HepG2 (cell line): ENCODE measurements around the gene BRD2. TPM values are rescaled to one million over a fixed set of nuclear protein-coding genes. Genes with fewer than 3 reads are reported as not detected.

Experiments used
- BRCA1 ChIP-seq: sonication (generic); formaldehyde crosslinking; IDR thresholded peaks from 2 replicates; pipeline ENCODE4 v1.4.0; 2020; ENCODE audit warnings: missing genetic modification reagents
- HNRNPLL ChIP-seq: fragments of 200-400 bp; formaldehyde crosslinking; IDR thresholded peaks from 2 replicates; pipeline ENCODE4 v1.6.1; 2017; ENCODE audit warnings: mild to moderate bottlenecking, low read depth, low read length; ENCODE audit not compliant: poor library complexity, severe bottlenecking
- MAF1 ChIP-seq: sonication (generic); formaldehyde crosslinking; IDR thresholded peaks from 2 replicates; pipeline ENCODE4 v1.5.0; 2020; ENCODE audit warnings: missing genetic modification reagents, borderline replicate concordance
- MTA1 ChIP-seq: sonication (generic); formaldehyde crosslinking; IDR thresholded peaks from 2 replicates; pipeline ENCODE4 v1.4.0; 2020; ENCODE audit warnings: missing genetic modification reagents, mild to moderate bottlenecking, borderline replicate concordance
- POLR2AphosphoS2 ChIP-seq: IDR thresholded peaks from 2 replicates; pipeline ENCODE4 v1.6.1; 2011; ENCODE audit warnings: low read depth, low read length, improper control_type of control experiment
- RFXANK ChIP-seq: IDR thresholded peaks from 2 replicates; pipeline ENCODE4 v1.6.1; 2016
- SRSF1 ChIP-seq: fragments of 200-400 bp; formaldehyde crosslinking; optimal IDR thresholded peaks from 2 replicates; pipeline ENCODE3; 2017; ENCODE audit warnings: mild to moderate bottlenecking, low read depth, low read length, moderate library complexity
- ZBTB20 ChIP-seq: sonication (generic); formaldehyde crosslinking; IDR thresholded peaks from 2 replicates; pipeline ENCODE4 v1.8.1; 2023; ENCODE audit warnings: missing genetic modification reagents, low read depth, mild to moderate bottlenecking, borderline replicate concordance
- ZBTB21 ChIP-seq: sonication (generic); formaldehyde crosslinking; IDR thresholded peaks from 2 replicates; pipeline ENCODE4 v1.4.0; 2020; ENCODE audit warnings: missing genetic modification reagents
- ZNF101 ChIP-seq: sonication (generic); formaldehyde crosslinking; IDR thresholded peaks from 2 replicates; pipeline ENCODE4 v1.4.0; 2020; ENCODE audit warnings: mild to moderate bottlenecking, low read depth, missing genetic modification reagents, borderline replicate concordance
- ZNF3 ChIP-seq: IDR thresholded peaks from 2 replicates; pipeline ENCODE4 v1.7.0; 2017; ENCODE audit warnings: inconsistent platforms
- ZNF670 ChIP-seq: sonication (generic); formaldehyde crosslinking; IDR thresholded peaks from 2 replicates; pipeline ENCODE4 v1.8.0; 2022; ENCODE audit warnings: mild to moderate bottlenecking, missing genetic modification reagents, borderline replicate concordance
- ZNF841 ChIP-seq: sonication (generic); formaldehyde crosslinking; IDR thresholded peaks from 2 replicates; pipeline ENCODE4 v1.8.1; 2023; ENCODE audit warnings: missing genetic modification reagents, borderline replicate concordance
- polyA plus RNA-seq, 8 experiments: library from polyadenylated mRNA; depleted of rRNA in 3 of 8; stranded (reverse) in 7 of 8; unstranded in 1 of 8; fragments of >200 nt; fragmentation: Illumina TruSeq in 4 of 8; extraction: Trizol in 4 of 8; gene quantifications; 2 replicates each; pipeline versions ENCODE4 v1.2.1 to v1.2.3, GENCODE V29; 2011 to 2016; ENCODE audit warnings: low read depth in 4 of 8, missing spikeins in 1 of 8, mixed read lengths in 1 of 8; ENCODE audit not compliant: insufficient read depth in 1 of 8
- total RNA-seq, 5 experiments: library from RNA; depleted of rRNA; stranded (reverse); fragments of >200 nt; fragmentation: Illumina TruSeq; extraction: Trizol; gene quantifications; 2 replicates each; pipeline ENCODE4 v1.2.3, GENCODE V29; 2016; ENCODE audit warnings: low read depth in 1 of 5
- TF ChIP-seq, protein P1 (sequence below): sonication (generic); formaldehyde crosslinking; IDR thresholded peaks from 2 replicates; pipeline ENCODE4 v1.5.1; 2020; ENCODE audit warnings: mild to moderate bottlenecking, moderate library complexity, missing genetic modification reagents
- TF ChIP-seq, protein P2 (sequence below): sonication (generic); formaldehyde crosslinking; conservative IDR thresholded peaks from 2 replicates; pipeline ENCODE4 v1.4.0; 2020; ENCODE audit warnings: missing genetic modification reagents
- TF ChIP-seq, protein P3 (sequence below): fragments of 450-650 bp; IDR thresholded peaks from 2 replicates; pipeline ENCODE4 v1.6.1; 2017
- TF ChIP-seq, protein P4 (sequence below): sonication (generic); formaldehyde crosslinking; IDR thresholded peaks from 2 replicates; pipeline ENCODE4 v1.5.0; 2020; ENCODE audit warnings: missing genetic modification reagents, mild to moderate bottlenecking, borderline replicate concordance
- TF ChIP-seq, protein P5 (sequence below): sonication (generic); formaldehyde crosslinking; IDR thresholded peaks from 2 replicates; pipeline ENCODE4 v1.4.0; 2020; ENCODE audit warnings: missing genetic modification reagents
- TF ChIP-seq, protein P6 (sequence below): sonication (generic); formaldehyde crosslinking; IDR thresholded peaks from 2 replicates; pipeline ENCODE4 v1.5.0; 2020; ENCODE audit warnings: missing genetic modification reagents

The BRD2 gene
- total and polyA plus RNA-seq, 2 of the 13 experiments (the other 11 are each of a cell fraction or from before 2014, with no cell fraction given) = 143 to 202 TPM

DNA sequence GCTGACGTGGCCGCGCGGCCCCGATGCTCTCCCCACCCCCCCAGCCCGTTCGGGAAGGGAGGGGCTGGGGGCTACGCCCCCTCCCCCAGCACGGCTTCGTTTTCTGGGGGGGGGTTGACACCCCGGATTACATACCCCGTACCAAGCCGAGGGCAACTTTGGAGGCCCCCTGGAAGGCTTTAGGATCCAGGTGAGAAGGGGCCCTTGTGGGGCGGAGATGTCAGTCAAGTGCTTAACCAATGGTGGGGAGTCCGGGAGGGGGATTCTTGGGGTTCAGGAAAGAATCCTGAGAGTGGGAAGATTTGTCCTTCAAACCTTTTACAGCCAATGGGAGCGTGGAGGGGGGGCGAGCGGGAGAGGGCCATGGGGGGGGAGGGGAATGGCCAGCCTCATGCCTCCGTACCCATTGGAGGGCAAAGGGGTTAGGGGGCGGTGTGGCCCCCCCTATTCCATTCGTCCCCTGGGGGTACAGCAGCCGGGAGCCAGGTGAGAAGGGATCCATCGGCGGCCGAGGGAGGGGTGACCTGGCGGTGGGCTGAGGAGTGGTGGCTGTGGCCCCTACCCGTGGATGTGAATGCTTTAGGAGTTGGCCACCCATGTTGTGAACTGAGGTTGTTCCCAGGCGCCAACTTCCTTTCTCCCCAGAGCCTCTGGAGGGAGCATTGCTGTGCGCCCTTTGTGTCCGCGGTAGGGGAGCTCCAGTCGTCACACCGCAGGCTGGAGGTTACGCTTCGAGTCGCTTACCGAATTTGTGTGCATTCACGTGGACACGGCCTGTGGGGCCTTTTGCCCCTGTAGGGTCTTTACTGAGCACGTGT lies 682 bp downstream of the BRD2 start (continued):
- TF ChIP-seq, protein P1, sequence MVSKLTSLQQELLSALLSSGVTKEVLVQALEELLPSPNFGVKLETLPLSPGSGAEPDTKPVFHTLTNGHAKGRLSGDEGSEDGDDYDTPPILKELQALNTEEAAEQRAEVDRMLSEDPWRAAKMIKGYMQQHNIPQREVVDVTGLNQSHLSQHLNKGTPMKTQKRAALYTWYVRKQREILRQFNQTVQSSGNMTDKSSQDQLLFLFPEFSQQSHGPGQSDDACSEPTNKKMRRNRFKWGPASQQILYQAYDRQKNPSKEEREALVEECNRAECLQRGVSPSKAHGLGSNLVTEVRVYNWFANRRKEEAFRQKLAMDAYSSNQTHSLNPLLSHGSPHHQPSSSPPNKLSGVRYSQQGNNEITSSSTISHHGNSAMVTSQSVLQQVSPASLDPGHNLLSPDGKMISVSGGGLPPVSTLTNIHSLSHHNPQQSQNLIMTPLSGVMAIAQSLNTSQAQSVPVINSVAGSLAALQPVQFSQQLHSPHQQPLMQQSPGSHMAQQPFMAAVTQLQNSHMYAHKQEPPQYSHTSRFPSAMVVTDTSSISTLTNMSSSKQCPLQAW (CRISPR knock-in tag) = 0 out of 2 replicates have a peak, but pooled peaks have one; percentile 37
- TF ChIP-seq, protein P2, sequence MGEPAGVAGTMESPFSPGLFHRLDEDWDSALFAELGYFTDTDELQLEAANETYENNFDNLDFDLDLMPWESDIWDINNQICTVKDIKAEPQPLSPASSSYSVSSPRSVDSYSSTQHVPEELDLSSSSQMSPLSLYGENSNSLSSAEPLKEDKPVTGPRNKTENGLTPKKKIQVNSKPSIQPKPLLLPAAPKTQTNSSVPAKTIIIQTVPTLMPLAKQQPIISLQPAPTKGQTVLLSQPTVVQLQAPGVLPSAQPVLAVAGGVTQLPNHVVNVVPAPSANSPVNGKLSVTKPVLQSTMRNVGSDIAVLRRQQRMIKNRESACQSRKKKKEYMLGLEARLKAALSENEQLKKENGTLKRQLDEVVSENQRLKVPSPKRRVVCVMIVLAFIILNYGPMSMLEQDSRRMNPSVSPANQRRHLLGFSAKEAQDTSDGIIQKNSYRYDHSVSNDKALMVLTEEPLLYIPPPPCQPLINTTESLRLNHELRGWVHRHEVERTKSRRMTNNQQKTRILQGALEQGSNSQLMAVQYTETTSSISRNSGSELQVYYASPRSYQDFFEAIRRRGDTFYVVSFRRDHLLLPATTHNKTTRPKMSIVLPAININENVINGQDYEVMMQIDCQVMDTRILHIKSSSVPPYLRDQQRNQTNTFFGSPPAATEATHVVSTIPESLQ (CRISPR knock-in tag) = no peak; the same call in 1 of the 2 replicates
- TF ChIP-seq ZNF841 (CRISPR knock-in tag) (0 out of 2 replicates have a peak, but pooled peaks have one; percentile 32), ZNF670 (0 out of 2 replicates have a peak, but pooled peaks have one; percentile 5), MTA1 (CRISPR knock-in tag) (0 out of 2 replicates have a peak, but pooled peaks have one; percentile 54), ZBTB21 (CRISPR knock-in tag) (no peak), RFXANK (CRISPR knock-in tag) (no peak; the same call in 1 of the 2 replicates), POLR2AphosphoS2 (peak; percentile 42; the same call in 1 of the 2 replicates), ZNF3 (CRISPR knock-in tag) (peak; percentile 68; the same call in 1 of the 2 replicates), ZBTB20 (no peak; the same call in 1 of the 2 replicates), ZNF101 (CRISPR knock-in tag) (peak; percentile 72; the same call in 1 of the 2 replicates), MAF1 (CRISPR knock-in tag) (no peak; the same call in 1 of the 2 replicates), BRCA1 (CRISPR knock-in tag) (peak; percentile 73; the same call in 1 of the 2 replicates), SRSF1 (peak; percentile 100), HNRNPLL (no peak)
- TF ChIP-seq, protein P3, sequence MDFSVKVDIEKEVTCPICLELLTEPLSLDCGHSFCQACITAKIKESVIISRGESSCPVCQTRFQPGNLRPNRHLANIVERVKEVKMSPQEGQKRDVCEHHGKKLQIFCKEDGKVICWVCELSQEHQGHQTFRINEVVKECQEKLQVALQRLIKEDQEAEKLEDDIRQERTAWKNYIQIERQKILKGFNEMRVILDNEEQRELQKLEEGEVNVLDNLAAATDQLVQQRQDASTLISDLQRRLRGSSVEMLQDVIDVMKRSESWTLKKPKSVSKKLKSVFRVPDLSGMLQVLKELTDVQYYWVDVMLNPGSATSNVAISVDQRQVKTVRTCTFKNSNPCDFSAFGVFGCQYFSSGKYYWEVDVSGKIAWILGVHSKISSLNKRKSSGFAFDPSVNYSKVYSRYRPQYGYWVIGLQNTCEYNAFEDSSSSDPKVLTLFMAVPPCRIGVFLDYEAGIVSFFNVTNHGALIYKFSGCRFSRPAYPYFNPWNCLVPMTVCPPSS = no peak
- TF ChIP-seq, protein P4, sequence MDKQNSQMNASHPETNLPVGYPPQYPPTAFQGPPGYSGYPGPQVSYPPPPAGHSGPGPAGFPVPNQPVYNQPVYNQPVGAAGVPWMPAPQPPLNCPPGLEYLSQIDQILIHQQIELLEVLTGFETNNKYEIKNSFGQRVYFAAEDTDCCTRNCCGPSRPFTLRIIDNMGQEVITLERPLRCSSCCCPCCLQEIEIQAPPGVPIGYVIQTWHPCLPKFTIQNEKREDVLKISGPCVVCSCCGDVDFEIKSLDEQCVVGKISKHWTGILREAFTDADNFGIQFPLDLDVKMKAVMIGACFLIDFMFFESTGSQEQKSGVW = no peak
- TF ChIP-seq, protein P5, sequence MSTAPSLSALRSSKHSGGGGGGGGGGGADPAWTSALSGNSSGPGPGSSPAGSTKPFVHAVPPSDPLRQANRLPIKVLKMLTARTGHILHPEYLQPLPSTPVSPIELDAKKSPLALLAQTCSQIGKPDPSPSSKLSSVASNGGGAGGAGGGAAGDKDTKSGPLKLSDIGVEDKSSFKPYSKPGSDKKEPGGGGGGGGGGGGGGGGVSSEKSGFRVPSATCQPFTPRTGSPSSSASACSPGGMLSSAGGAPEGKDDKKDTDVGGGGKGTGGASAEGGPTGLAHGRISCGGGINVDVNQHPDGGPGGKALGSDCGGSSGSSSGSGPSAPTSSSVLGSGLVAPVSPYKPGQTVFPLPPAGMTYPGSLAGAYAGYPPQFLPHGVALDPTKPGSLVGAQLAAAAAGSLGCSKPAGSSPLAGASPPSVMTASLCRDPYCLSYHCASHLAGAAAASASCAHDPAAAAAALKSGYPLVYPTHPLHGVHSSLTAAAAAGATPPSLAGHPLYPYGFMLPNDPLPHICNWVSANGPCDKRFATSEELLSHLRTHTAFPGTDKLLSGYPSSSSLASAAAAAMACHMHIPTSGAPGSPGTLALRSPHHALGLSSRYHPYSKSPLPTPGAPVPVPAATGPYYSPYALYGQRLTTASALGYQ (CRISPR knock-in tag) = peak; percentile 13; the same call in 1 of the 2 replicates
- TF ChIP-seq, protein P6, sequence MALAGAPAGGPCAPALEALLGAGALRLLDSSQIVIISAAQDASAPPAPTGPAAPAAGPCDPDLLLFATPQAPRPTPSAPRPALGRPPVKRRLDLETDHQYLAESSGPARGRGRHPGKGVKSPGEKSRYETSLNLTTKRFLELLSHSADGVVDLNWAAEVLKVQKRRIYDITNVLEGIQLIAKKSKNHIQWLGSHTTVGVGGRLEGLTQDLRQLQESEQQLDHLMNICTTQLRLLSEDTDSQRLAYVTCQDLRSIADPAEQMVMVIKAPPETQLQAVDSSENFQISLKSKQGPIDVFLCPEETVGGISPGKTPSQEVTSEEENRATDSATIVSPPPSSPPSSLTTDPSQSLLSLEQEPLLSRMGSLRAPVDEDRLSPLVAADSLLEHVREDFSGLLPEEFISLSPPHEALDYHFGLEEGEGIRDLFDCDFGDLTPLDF (CRISPR knock-in tag) = 0 out of 2 replicates have a peak, but pooled peaks have one; percentile 9
